Liver (tissue), 9 donors: Measurements from ENCODE around the gene CST7. TPM values are rescaled to one million over a fixed set of nuclear protein-coding genes. Genes with fewer than 3 reads are reported as not detected.

Experiments
- DNase-seq: peaks from one replicate; pipeline ENCODE4 v3.0.0-alpha.2; 2017; ENCODE audit warnings: low spot score
- H3K27ac ChIP-seq, 2 donors: one replicate each; pipeline ENCODE4 v1.7.0; 2013; ENCODE audit warnings: inconsistent platforms in 2 of 2, low read length in 2 of 2, control low read depth in 1 of 2, low read depth in 1 of 2, mild to moderate bottlenecking in 1 of 2
- H3K27me3 ChIP-seq, 4 donors: one replicate each; pipeline versions ENCODE4 v1.6.1 to v1.7.0; 2013; ENCODE audit warnings: low read length in 3 of 4, inconsistent platforms in 1 of 4, mild to moderate bottlenecking in 1 of 4, moderate library complexity in 1 of 4; ENCODE audit not compliant: control insufficient read depth in 4 of 4, insufficient read depth in 4 of 4
- H3K36me3 ChIP-seq, 4 donors: one replicate each; pipeline versions ENCODE4 v1.6.1 to v1.7.0; 2013; ENCODE audit warnings: low read length in 3 of 4, mild to moderate bottlenecking in 3 of 4, low read depth in 1 of 4, moderate library complexity in 1 of 4; ENCODE audit not compliant: control insufficient read depth in 4 of 4, insufficient read depth in 3 of 4
- H3K4me1 ChIP-seq, 4 donors: one replicate each; pipeline versions ENCODE4 v1.6.1 to v1.7.0; 2013; ENCODE audit warnings: low read length in 3 of 4, mild to moderate bottlenecking in 3 of 4, moderate library complexity in 1 of 4; ENCODE audit not compliant: control insufficient read depth in 4 of 4, insufficient read depth in 4 of 4
- H3K4me3 ChIP-seq, 3 donors: one replicate each; pipeline versions ENCODE4 v1.6.1 to v1.7.0; 2013; ENCODE audit warnings: low read length in 3 of 3, control low read depth in 1 of 3, low read depth in 1 of 3, mild to moderate bottlenecking in 1 of 3
- H3K9ac ChIP-seq, 2 donors: one replicate each; pipeline ENCODE4 v1.7.0; 2013; ENCODE audit warnings: low read length in 2 of 2, mild to moderate bottlenecking in 2 of 2, moderate library complexity in 2 of 2, control low read depth in 1 of 2, low read depth in 1 of 2
- H3K9me3 ChIP-seq, 4 donors: one replicate each; pipeline versions ENCODE4 v1.6.1 to v1.7.0; 2013; ENCODE audit warnings: low read length in 3 of 4; ENCODE audit not compliant: control insufficient read depth in 4 of 4
- FOXA2 ChIP-seq: IDR thresholded peaks from 2 replicates; pipeline ENCODE4 v1.6.1; 2016; ENCODE audit warnings: antibody characterized with exemption
- GABPA ChIP-seq, 2 donors: IDR thresholded peaks in 1 of 2; conservative IDR thresholded peaks in 1 of 2; 2 replicates each; pipeline ENCODE4 v1.6.1; 2016; ENCODE audit warnings: antibody characterized with exemption in 2 of 2, mild to moderate bottlenecking in 1 of 2, moderate library complexity in 1 of 2
- HNF4G ChIP-seq: IDR thresholded peaks from 2 replicates; pipeline ENCODE4 v1.6.1; 2016; ENCODE audit warnings: antibody characterized with exemption
- JUND ChIP-seq, 2 donors: IDR thresholded peaks; 2 replicates each; pipeline ENCODE4 v1.6.1; 2016; ENCODE audit warnings: antibody characterized with exemption in 2 of 2
- NR2F2 ChIP-seq: IDR thresholded peaks from 2 replicates; pipeline ENCODE4 v1.6.1; 2016; ENCODE audit warnings: antibody characterized with exemption
- RAD21 ChIP-seq, 2 donors: IDR thresholded peaks; 2 replicates each; pipeline ENCODE4 v1.6.1; 2016; ENCODE audit warnings: antibody characterized with exemption in 2 of 2, mild to moderate bottlenecking in 2 of 2
- REST ChIP-seq: IDR thresholded peaks from 2 replicates; pipeline ENCODE4 v1.6.1; 2016; ENCODE audit warnings: antibody characterized with exemption, mild to moderate bottlenecking
- RXRA ChIP-seq, 2 donors: IDR thresholded peaks; 2 replicates each; pipeline ENCODE4 v1.6.1; 2017 to 2018; ENCODE audit warnings: antibody characterized with exemption in 2 of 2, mild to moderate bottlenecking in 1 of 2
- SP1 ChIP-seq: IDR thresholded peaks from 2 replicates; pipeline ENCODE4 v1.6.1; 2018; ENCODE audit warnings: antibody characterized with exemption, mild to moderate bottlenecking
- TAF1 ChIP-seq: conservative IDR thresholded peaks from 2 replicates; pipeline ENCODE4 v1.6.1; 2016; ENCODE audit warnings: antibody characterized with exemption, mild to moderate bottlenecking
- YY1 ChIP-seq: IDR thresholded peaks from 2 replicates; pipeline ENCODE4 v1.6.1; 2016; ENCODE audit warnings: antibody characterized with exemption, mild to moderate bottlenecking
- WGBS: extraction: QIAGEN DNeasy Blood & Tissue Kit; methylation state at CpG from one replicate; pipeline ENCODE4 v1.1.7; 2013; 5-methylcytosine and 5-hydroxymethylcytosine counted together
- polyA plus RNA-seq, 2 donors: library from polyadenylated mRNA; stranded (reverse) in 1 of 2; unstranded in 1 of 2; fragments of 200-250 nt in 1 of 2; fragments of >200 nt in 1 of 2; fragmentation: Nextera tagmentation in 1 of 2; extraction: Ambion mirVana in 1 of 2; gene quantifications; one replicate each; pipeline versions ENCODE4 v1.2.1 to v1.2.3, GENCODE V29; 2013 to 2015
- total RNA-seq, 2 donors: library from RNA; depleted of rRNA; stranded (reverse); fragments of >200 nt; gene quantifications; one replicate each; pipeline ENCODE4 v1.2.3, GENCODE V29; 2014
- TF ChIP-seq, protein P1 (sequence below): IDR thresholded peaks from 2 replicates; pipeline ENCODE4 v1.6.1; 2016; ENCODE audit warnings: antibody characterized with exemption
- TF ChIP-seq, protein P2 (sequence below): IDR thresholded peaks from 2 replicates; pipeline ENCODE4 v1.6.1; 2016; ENCODE audit warnings: antibody characterized with exemption
- TF ChIP-seq, protein P3 (sequence below): fragments of 150-350 bp; IDR thresholded peaks from 2 replicates; pipeline ENCODE4 v1.5.1; 2017; ENCODE audit warnings: improper control_type of control experiment, low read depth, low read length; ENCODE audit not compliant: missing input control
- TF ChIP-seq, protein P4 (sequence below): IDR thresholded peaks from 2 replicates; pipeline ENCODE4 v1.6.1; 2016; ENCODE audit warnings: antibody characterized with exemption
- donor health status: healthy.
- donor health status: healthy.
- donor health status: healthy.
- donor health status: healthy.
- donor health status: healthy.

CST7 gene
- total and polyA plus RNA-seq, 4 donors = 1.5 to 15.1 (median 2.7) TPM

DNA sequence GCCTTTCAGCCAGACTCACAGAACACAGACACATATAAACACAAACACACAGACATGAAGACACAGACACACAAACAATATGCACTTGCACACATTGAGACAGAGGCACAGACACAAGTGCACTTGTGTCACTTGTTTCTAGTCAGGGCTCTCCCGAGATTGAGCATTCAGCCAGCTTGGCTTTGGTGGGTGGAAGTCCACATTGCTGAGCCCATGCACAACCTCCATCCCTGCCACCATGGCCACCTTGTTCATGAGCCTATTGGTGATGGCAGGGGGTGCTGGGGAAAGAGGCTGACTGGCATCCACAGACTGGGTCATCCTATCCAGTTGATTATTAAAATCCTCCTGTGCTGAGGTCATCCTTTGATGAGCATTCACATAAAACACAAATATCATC is 11.5 kb upstream of the CST7 start (continued):
- TF ChIP-seq, protein P1, sequence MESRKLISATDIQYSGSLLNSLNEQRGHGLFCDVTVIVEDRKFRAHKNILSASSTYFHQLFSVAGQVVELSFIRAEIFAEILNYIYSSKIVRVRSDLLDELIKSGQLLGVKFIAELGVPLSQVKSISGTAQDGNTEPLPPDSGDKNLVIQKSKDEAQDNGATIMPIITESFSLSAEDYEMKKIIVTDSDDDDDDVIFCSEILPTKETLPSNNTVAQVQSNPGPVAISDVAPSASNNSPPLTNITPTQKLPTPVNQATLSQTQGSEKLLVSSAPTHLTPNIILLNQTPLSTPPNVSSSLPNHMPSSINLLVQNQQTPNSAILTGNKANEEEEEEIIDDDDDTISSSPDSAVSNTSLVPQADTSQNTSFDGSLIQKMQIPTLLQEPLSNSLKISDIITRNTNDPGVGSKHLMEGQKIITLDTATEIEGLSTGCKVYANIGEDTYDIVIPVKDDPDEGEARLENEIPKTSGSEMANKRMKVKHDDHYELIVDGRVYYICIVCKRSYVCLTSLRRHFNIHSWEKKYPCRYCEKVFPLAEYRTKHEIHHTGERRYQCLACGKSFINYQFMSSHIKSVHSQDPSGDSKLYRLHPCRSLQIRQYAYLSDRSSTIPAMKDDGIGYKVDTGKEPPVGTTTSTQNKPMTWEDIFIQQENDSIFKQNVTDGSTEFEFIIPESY = no peak
- no peak for TF ChIP-seq RAD21 (IDR thresholded peaks at IDR 0.05)

GRCh38 chr20:24938498-24938897 is 10.6 kb upstream of the CST7 start:
- DNase-seq = no peak
- 94% methylated on average over 5 of the region's 5 CpGs for WGBS
- H3K4me3 ChIP-seq = no peak overlapping the region
- no peaks in the 10 kb centered on the region for H3K9me3 ChIP-seq
- H3K36me3 ChIP-seq = no peaks in the 10 kb centered on the region
- no peaks in the 10 kb centered on the region for H3K27me3 ChIP-seq
- TF ChIP-seq RAD21 (IDR thresholded peaks at IDR 0.05) (no peak), NR2F2 (no peak), FOXA2 (no peak), GABPA (IDR thresholded peaks at IDR 0.05 in 1 of 2, conservative IDR thresholded peaks at IDR 0.05 in 1 of 2) (no peak), JUND (IDR thresholded peaks at IDR 0.05) (no peak), HNF4G (no peak), TAF1 (no peak), SP1 (no peak), YY1 (no peak), RXRA (IDR thresholded peaks at IDR 0.05) (no peak), REST (no peak)
- TF ChIP-seq, protein P2, sequence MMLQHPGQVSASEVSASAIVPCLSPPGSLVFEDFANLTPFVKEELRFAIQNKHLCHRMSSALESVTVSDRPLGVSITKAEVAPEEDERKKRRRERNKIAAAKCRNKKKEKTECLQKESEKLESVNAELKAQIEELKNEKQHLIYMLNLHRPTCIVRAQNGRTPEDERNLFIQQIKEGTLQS = no peak
- TF ChIP-seq, protein P3, sequence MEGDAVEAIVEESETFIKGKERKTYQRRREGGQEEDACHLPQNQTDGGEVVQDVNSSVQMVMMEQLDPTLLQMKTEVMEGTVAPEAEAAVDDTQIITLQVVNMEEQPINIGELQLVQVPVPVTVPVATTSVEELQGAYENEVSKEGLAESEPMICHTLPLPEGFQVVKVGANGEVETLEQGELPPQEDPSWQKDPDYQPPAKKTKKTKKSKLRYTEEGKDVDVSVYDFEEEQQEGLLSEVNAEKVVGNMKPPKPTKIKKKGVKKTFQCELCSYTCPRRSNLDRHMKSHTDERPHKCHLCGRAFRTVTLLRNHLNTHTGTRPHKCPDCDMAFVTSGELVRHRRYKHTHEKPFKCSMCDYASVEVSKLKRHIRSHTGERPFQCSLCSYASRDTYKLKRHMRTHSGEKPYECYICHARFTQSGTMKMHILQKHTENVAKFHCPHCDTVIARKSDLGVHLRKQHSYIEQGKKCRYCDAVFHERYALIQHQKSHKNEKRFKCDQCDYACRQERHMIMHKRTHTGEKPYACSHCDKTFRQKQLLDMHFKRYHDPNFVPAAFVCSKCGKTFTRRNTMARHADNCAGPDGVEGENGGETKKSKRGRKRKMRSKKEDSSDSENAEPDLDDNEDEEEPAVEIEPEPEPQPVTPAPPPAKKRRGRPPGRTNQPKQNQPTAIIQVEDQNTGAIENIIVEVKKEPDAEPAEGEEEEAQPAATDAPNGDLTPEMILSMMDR = no peak
- no peak overlapping the region for H3K27ac ChIP-seq
- H3K9ac ChIP-seq = no peak overlapping the region
- no peaks in the 10 kb centered on the region for H3K4me1 ChIP-seq

DNA sequence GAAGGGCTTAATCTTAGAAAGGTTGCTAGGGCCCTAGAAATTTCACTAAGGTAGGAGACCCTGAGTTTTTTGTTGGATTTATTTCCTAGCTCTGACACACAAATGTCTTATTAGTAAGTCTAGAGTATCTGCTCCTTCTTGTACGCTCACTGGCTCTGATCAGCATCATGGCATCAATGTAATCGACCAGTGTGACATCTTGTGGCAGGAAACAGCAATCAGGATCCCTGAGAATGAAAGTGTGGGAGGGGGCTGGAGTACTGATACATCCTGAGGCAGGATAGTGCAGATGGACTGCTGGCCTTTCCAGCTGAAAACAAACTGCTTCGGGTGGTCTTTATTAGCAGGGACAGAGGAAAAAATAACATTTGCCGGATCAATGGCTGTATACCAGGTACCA is 10.0 kb upstream of the CST7 start:
- Histone ChIP-seq H3K9ac (no peak overlapping the region), H3K27ac (no peak overlapping the region), H3K9me3 (no peaks in the 10 kb centered on the region), H3K36me3 (no peaks in the 10 kb centered on the region), H3K27me3 (no peaks in the 10 kb centered on the region), H3K4me3 (no peak overlapping the region), H3K4me1 (no peaks in the 10 kb centered on the region)
- WGBS = 71% methylated on average over 4 of the region's 4 CpGs
- TF ChIP-seq RXRA (IDR thresholded peaks at IDR 0.05) (no peak), FOXA2 (no peak), SP1 (no peak), RAD21 (IDR thresholded peaks at IDR 0.05) (no peak), GABPA (IDR thresholded peaks at IDR 0.05 in 1 of 2, conservative IDR thresholded peaks at IDR 0.05 in 1 of 2) (no peak), NR2F2 (no peak)
- TF ChIP-seq, protein P1 = no peak
- TF ChIP-seq, protein P3 = no peak
- TF ChIP-seq, protein P4, sequence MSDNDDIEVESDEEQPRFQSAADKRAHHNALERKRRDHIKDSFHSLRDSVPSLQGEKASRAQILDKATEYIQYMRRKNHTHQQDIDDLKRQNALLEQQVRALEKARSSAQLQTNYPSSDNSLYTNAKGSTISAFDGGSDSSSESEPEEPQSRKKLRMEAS = no peak
- no peak for DNase-seq
